Measurements from ENCODE around the gene RAB3IP.

GRCh38 chr12:69824966-69825560, 86.4 kb downstream of the RAB3IP start, which contains the start of gene MYRFL:
- no peak for TF ChIP-seq EP300 (IDR thresholded peaks at IDR 0.05)
- TF ChIP-seq POLR2A (IDR thresholded peaks at IDR 0.05): no peak
